HG03442 (cell line): ENCODE measurements around the gene LAG3.

Experiments used
- ATAC-seq: cut with Tn5 transposase; IDR thresholded peaks from one replicate; pipeline ENCODE4 v1.9.1; 2021; ENCODE audit warnings: mild to moderate bottlenecking, moderate library complexity; ENCODE audit not compliant: unreplicated experiment

The LAG3 gene

GRCh38 chr12:6787309-6787708, 15.0 kb downstream of the LAG3 start:
- no peak for ATAC-seq

GRCh38 chr12:6788972-6789924, 16.9 kb downstream of the LAG3 start, which contains the start of gene CD4:
TSS of gene CD4 (plus strand) at chr12:6789528. CDS start at chr12:6800139, 10,611 bp downstream.
- no peak for ATAC-seq

- no peak for ATAC-seq
Measured at GRCh38 chr12:6790496-6791150, 18.3 kb downstream of the LAG3 start.

- ATAC-seq: no peak
Measured at GRCh38 chr12:6791931-6792520, 19.7 kb downstream of the LAG3 start.

GRCh38 chr12:6792522-6793201, 20.3 kb downstream of the LAG3 start:
- no peak for ATAC-seq

GRCh38 chr12:6795088-6795487, 22.8 kb downstream of the LAG3 start:
- no peak for ATAC-seq

GRCh38 chr12:6796576-6796975, 24.3 kb downstream of the LAG3 start:
- no peak for ATAC-seq

- no peak for ATAC-seq
Measured at GRCh38 chr12:6799147-6799546, 26.8 kb downstream of the LAG3 start.

GRCh38 chr12:6807170-6807569, 34.9 kb downstream of the LAG3 start:
- ATAC-seq: no peak

- ATAC-seq: no peak
Measured at GRCh38 chr12:6809056-6809455, 36.7 kb downstream of the LAG3 start.

- no peak for ATAC-seq
Measured at GRCh38 chr12:6810758-6811157, 38.4 kb downstream of the LAG3 start.

- ATAC-seq: no peak
Measured at GRCh38 chr12:6813363-6813762, 41.0 kb downstream of the LAG3 start.

- no peak for ATAC-seq
Measured at GRCh38 chr12:6816598-6816997, 44.3 kb downstream of the LAG3 start.

- no peak for ATAC-seq
Measured at GRCh38 chr12:6817098-6817497, 44.8 kb downstream of the LAG3 start.

- no peak for ATAC-seq
Measured at GRCh38 chr12:6817662-6818157, 45.4 kb downstream of the LAG3 start.

- ATAC-seq: no peak
Measured at GRCh38 chr12:6818222-6818621, 45.9 kb downstream of the LAG3 start.

GRCh38 chr12:6818645-6819044, 46.3 kb downstream of the LAG3 start:
- ATAC-seq: no peak

GRCh38 chr12:6819106-6820030, 47.0 kb downstream of the LAG3 start:
- no peak for ATAC-seq

GRCh38 chr12:6820166-6820565, 47.8 kb downstream of the LAG3 start:
- no peak for ATAC-seq
